CD14-positive monocyte (primary cell): Measurements from ENCODE around the gene SRGAP2. TPM values are rescaled to one million over a fixed set of nuclear protein-coding genes. Genes with fewer than 3 reads are reported as not detected.
"Not testable (repeated sequence)": the region's sequence is repeated elsewhere in the genome, so short reads cannot be mapped to it uniquely, and the experiment has no call there.

Experiments used
- DNase-seq, 3 donors: peaks; one replicate each; pipeline ENCODE4 v3.0.0-alpha.2; 2011 to 2022
- H2AFZ ChIP-seq: 2 replicates; pipeline ENCODE4 v1.6.0; 2012; ENCODE audit warnings: mild to moderate bottlenecking, low read depth, low read length, inconsistent platforms; ENCODE audit not compliant: insufficient read depth, poor library complexity, severe bottlenecking
- H3K27ac ChIP-seq, 2 donors: 1 replicate in 1 of 2; 2 replicates in 1 of 2; pipeline ENCODE4 v1.5.1; 2012 to 2013; ENCODE audit warnings: low read length in 2 of 2, control low read depth in 1 of 2, inconsistent platforms in 1 of 2, low read depth in 1 of 2, mild to moderate bottlenecking in 1 of 2
- H3K27me3 ChIP-seq, 2 donors: one replicate each; pipeline versions ENCODE4 v1.6.0 to v1.6.1; 2011 to 2013; ENCODE audit warnings: low read length in 2 of 2; ENCODE audit not compliant: control insufficient read depth in 2 of 2, insufficient read depth in 2 of 2
- H3K36me3 ChIP-seq, 2 donors: replicated peaks in 1 of 2; 1 replicate in 1 of 2; 2 replicates in 1 of 2; pipeline versions ENCODE4 v1.5.1 to v1.6.1; 2012 to 2013; ENCODE audit warnings: low read length in 2 of 2, control low read depth in 1 of 2, inconsistent platforms in 1 of 2, mild to moderate bottlenecking in 1 of 2; ENCODE audit not compliant: insufficient read depth in 2 of 2, control insufficient read depth in 1 of 2
- H3K4me1 ChIP-seq, 2 donors: 1 replicate in 1 of 2; 2 replicates in 1 of 2; pipeline versions ENCODE4 v1.5.1 to v1.6.1; 2012 to 2013; ENCODE audit warnings: low read length in 2 of 2, control low read depth in 1 of 2, inconsistent platforms in 1 of 2, mild to moderate bottlenecking in 1 of 2, moderate library complexity in 1 of 2; ENCODE audit not compliant: insufficient read depth in 2 of 2, control insufficient read depth in 1 of 2
- H3K4me2 ChIP-seq: replicated peaks from 2 replicates; pipeline ENCODE3; 2012; ENCODE audit warnings: low read length, moderate library complexity, mild to moderate bottlenecking; ENCODE audit not compliant: poor library complexity, severe bottlenecking; ENCODE audit errors: extremely low read depth
- H3K4me3 ChIP-seq, 3 experiments: fragments of 200-600 bp in 1 of 3; sonication (generic) in 1 of 3; replicated peaks in 1 of 3; 1 replicate in 2 of 3; 2 replicates in 1 of 3; pipeline ENCODE4 v1.5.1; 2011 to 2013; ENCODE audit warnings: low read length in 3 of 3, mild to moderate bottlenecking in 3 of 3, control low read depth in 2 of 3, low read depth in 2 of 3, inconsistent platforms in 1 of 3, moderate library complexity in 1 of 3
- H3K79me2 ChIP-seq: 2 replicates; pipeline ENCODE4 v1.6.0; 2012; ENCODE audit warnings: mild to moderate bottlenecking, control low read depth, inconsistent platforms, low read length, moderate library complexity; ENCODE audit not compliant: insufficient read depth
- H3K9ac ChIP-seq: 2 replicates; pipeline ENCODE4 v1.6.0; 2017; ENCODE audit warnings: low read length, mild to moderate bottlenecking; ENCODE audit not compliant: insufficient read depth, poor library complexity, severe bottlenecking
- H3K9me3 ChIP-seq, 2 donors: replicated peaks in 1 of 2; 1 replicate in 1 of 2; 2 replicates in 1 of 2; pipeline versions ENCODE4 v1.5.1 to v1.6.1; 2012 to 2013; ENCODE audit warnings: low read length in 2 of 2, control low read depth in 1 of 2; ENCODE audit not compliant: control insufficient read depth in 1 of 2, insufficient read depth in 1 of 2
- H4K20me1 ChIP-seq: 2 replicates; pipeline ENCODE4 v1.6.0; 2012; ENCODE audit warnings: mild to moderate bottlenecking, low read length, control low read depth, moderate library complexity; ENCODE audit not compliant: insufficient read depth
- H3K27ac Mint-ChIP-seq, 7 donors: one replicate each; pipeline ENCODE4 v1.8.0; 2020; ENCODE audit warnings: mild to moderate bottlenecking in 7 of 7, mixed read lengths in 7 of 7, moderate library complexity in 6 of 7, inconsistent platforms in 2 of 7
- H3K27me3 Mint-ChIP-seq, 3 donors: one replicate each; pipeline ENCODE4 v1.8.0; 2021 to 2022; ENCODE audit warnings: low read depth in 3 of 3, mild to moderate bottlenecking in 3 of 3, mixed read lengths in 3 of 3, moderate library complexity in 3 of 3, inconsistent platforms in 1 of 3
- H3K36me3 Mint-ChIP-seq, 2 donors: one replicate each; pipeline ENCODE4 v1.8.0; 2020; ENCODE audit warnings: mixed read lengths in 2 of 2, inconsistent platforms in 1 of 2, mild to moderate bottlenecking in 1 of 2
- H3K4me1 Mint-ChIP-seq: one replicate; pipeline ENCODE4 v1.8.0; 2020; ENCODE audit warnings: mild to moderate bottlenecking, mixed read lengths
- H3K4me3 Mint-ChIP-seq, 2 donors: one replicate each; pipeline ENCODE4 v1.8.0; 2020; ENCODE audit warnings: mild to moderate bottlenecking in 2 of 2, mixed read lengths in 2 of 2, moderate library complexity in 1 of 2
- H3K9me3 Mint-ChIP-seq, 7 donors: one replicate each; pipeline ENCODE4 v1.8.0; 2020 to 2022; ENCODE audit warnings: mixed read lengths in 7 of 7, mild to moderate bottlenecking in 6 of 7, moderate library complexity in 6 of 7, inconsistent platforms in 2 of 7
- WGBS: methylation state at CpG from one replicate; pipeline ENCODE4 v1.1.5; 2013; ENCODE audit warnings: missing lambda C conversion rate; ENCODE audit not compliant: insufficient coverage; 5-methylcytosine and 5-hydroxymethylcytosine counted together
- intact Hi-C, 2 donors: fragments of 100-400 bp; cut with micrococcal nuclease; formaldehyde crosslinking; loops; one replicate each; pipeline versions ENCODE4 v1.15.0 to v1.15.1; 2023
- polyA plus RNA-seq, 3 donors: library from polyadenylated mRNA; depleted of rRNA in 1 of 3; unstranded in 2 of 3; stranded (reverse) in 1 of 3; fragments of 300-500 nt in 2 of 3; fragments of >200 nt in 1 of 3; fragmentation: Illumina TruSeq in 2 of 3; gene quantifications; 1 replicate in 2 of 3; 2 replicates in 1 of 3; pipeline ENCODE4 v1.2.3, GENCODE V29; 2012 to 2021

The SRGAP2 gene
- polyA plus RNA-seq, 3 donors: 13.6 to 70.7 (median 19.3) TPM

DNA sequence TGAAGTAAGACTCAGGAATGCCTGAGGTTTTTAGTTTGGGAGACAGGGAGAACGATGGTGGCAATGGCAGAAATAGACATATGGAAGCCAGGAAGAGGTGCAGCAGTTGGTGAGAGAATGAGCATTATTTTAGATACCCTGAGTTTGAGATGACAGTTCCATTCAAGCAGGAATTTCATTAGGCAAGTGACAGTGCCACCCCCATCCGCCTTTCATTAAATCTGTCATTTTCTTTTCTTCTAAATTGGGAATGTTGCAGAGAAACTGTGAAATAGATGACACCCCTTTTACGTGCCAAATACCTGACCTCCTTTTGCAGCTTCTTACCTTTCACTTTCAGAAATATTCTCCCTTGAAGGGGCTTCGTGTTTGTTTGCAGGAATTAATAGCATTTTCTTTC lies 22.0 kb downstream of the SRGAP2 start:
- H4K20me1 ChIP-seq, H3K9me3 Mint-ChIP-seq, H3K36me3 Mint-ChIP-seq, H3K9me3 ChIP-seq, H3K27me3 ChIP-seq, DNase-seq, H3K36me3 ChIP-seq, H3K27me3 Mint-ChIP-seq, H2AFZ ChIP-seq, H3K4me1 Mint-ChIP-seq, H3K4me3 Mint-ChIP-seq, H3K27ac Mint-ChIP-seq, H3K27ac ChIP-seq, H3K4me2 ChIP-seq, H3K9ac ChIP-seq, H3K4me1 ChIP-seq, H3K4me3 ChIP-seq, intact Hi-C loops: not testable (repeated sequence)
- WGBS: no CpG with 5 or more reads among the region's 4 CpGs
- H3K79me2 ChIP-seq: peaks cover 16% of the 10 kb centered on the region

DNA sequence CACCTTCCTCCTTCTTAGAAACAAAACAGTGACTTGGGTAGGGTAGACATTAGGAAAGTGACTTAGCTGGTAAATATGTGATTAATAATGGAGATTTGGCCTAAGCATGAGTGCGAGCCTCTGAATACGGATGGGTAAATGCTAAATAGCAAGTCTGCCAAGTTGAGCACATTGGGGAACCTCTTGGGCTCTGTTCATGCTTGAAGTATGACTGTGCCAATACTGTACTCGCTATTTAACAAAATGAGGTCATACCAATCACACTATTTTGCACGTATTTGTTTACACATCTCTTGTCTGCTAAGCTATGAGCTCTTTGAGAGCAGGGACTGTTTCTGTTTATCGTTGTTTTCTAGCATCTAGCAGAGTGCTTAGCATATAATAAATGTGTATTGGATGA lies 23.5 kb downstream of the SRGAP2 start:
- H3K27ac Mint-ChIP-seq, H3K36me3 ChIP-seq, H3K4me2 ChIP-seq, H3K4me3 Mint-ChIP-seq, H3K36me3 Mint-ChIP-seq, H3K4me1 ChIP-seq, intact Hi-C loops, H2AFZ ChIP-seq, H3K9me3 ChIP-seq, DNase-seq, H4K20me1 ChIP-seq, H3K9me3 Mint-ChIP-seq, H3K27me3 Mint-ChIP-seq, H3K4me3 ChIP-seq, H3K4me1 Mint-ChIP-seq, H3K9ac ChIP-seq, H3K27ac ChIP-seq, H3K27me3 ChIP-seq: not testable (repeated sequence)
- peaks cover 13% of the 10 kb centered on the region for H3K79me2 ChIP-seq
- WGBS: no CpG with 5 or more reads among the region's 5 CpGs

DNA sequence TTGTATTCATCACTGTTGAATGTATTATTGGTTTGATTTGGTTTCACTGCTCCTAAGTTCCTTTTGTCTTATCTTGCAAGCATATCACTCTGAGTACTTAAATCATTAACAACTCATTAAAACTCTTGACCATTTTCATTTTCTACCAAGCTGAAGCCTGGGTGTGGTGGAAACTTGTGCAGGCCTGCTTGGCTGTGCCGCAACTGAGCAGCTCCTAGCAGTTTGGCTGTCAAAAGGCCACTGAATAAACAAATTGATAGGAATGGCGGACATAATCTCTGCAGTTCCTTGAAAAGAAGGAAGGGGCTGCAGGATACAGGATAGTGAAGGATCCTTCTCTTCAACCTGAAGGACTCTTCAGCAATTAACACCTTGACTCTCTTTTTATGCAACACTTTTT lies 25.9 kb downstream of the SRGAP2 start:
- H3K9me3 ChIP-seq, H3K4me3 Mint-ChIP-seq, H3K36me3 Mint-ChIP-seq, H3K4me2 ChIP-seq, H2AFZ ChIP-seq, DNase-seq, H3K27me3 ChIP-seq, intact Hi-C loops, H3K27me3 Mint-ChIP-seq, H3K4me3 ChIP-seq, H3K9ac ChIP-seq, H4K20me1 ChIP-seq, H3K27ac Mint-ChIP-seq, H3K9me3 Mint-ChIP-seq, H3K4me1 Mint-ChIP-seq, H3K27ac ChIP-seq, H3K4me1 ChIP-seq, H3K79me2 ChIP-seq, H3K36me3 ChIP-seq: not testable (repeated sequence)
- WGBS: no CpG with 5 or more reads among the region's 2 CpGs

DNA sequence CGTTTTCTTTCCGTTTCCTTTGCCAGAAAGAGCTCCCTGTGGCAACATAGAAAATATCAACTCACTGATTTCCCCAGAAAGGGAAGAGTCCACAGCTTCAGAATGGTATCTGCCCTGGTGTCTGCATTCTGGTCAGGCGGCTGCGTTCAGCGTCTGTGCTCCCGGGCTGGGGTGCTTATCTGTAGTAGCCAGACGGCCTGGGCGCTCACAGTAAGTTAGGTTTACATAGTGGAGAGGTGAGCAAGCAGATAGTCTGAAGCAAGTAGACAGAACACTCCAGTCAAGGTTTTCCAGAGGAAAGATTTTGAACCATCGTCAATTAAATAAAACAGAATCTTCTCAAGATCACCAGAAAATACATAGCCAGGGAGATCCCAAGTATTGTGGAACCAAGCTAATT lies 28.6 kb downstream of the SRGAP2 start:
- H3K4me1 Mint-ChIP-seq, H3K27ac Mint-ChIP-seq, H3K27me3 Mint-ChIP-seq, H3K4me2 ChIP-seq, H4K20me1 ChIP-seq, H3K4me3 ChIP-seq, H3K9me3 ChIP-seq, H3K36me3 Mint-ChIP-seq, H2AFZ ChIP-seq, H3K4me3 Mint-ChIP-seq, H3K79me2 ChIP-seq, H3K36me3 ChIP-seq, H3K27me3 ChIP-seq, H3K4me1 ChIP-seq, DNase-seq, intact Hi-C loops, H3K27ac ChIP-seq, H3K9me3 Mint-ChIP-seq, H3K9ac ChIP-seq: not testable (repeated sequence)
- no CpG with 5 or more reads among the region's 9 CpGs for WGBS
